Aorta (tissue), 5 donors: ENCODE measurements around the gene HRH3. TPM values are rescaled to one million over a fixed set of nuclear protein-coding genes. Genes with fewer than 3 reads are reported as not detected.

Experiments
- ATAC-seq: fragments of 200-7000 bp; cut with Tn5 transposase; one replicate; pipeline ENCODE4 v1.9.1; 2022; ENCODE audit warnings: moderate library complexity; ENCODE audit not compliant: low FRiP score
- DNase-seq, 2 donors: peaks; one replicate each; pipeline ENCODE4 v3.0.0-alpha.2; 2020
- H3K27ac ChIP-seq, 2 donors: one replicate each; pipeline ENCODE4 v1.5.1; 2013; ENCODE audit warnings: low read length in 2 of 2, mild to moderate bottlenecking in 2 of 2, moderate library complexity in 2 of 2, control low read depth in 1 of 2, inconsistent platforms in 1 of 2, low read depth in 1 of 2
- H3K27me3 ChIP-seq, 2 donors: one replicate each; pipeline ENCODE4 v1.6.1; 2013; ENCODE audit warnings: control low read depth in 1 of 2, low read length in 1 of 2, mild to moderate bottlenecking in 1 of 2, moderate library complexity in 1 of 2; ENCODE audit not compliant: insufficient read depth in 2 of 2, control insufficient read depth in 1 of 2
- H3K36me3 ChIP-seq, 2 donors: one replicate each; pipeline ENCODE4 v1.6.1; 2013; ENCODE audit warnings: control low read depth in 1 of 2, low read length in 1 of 2, mild to moderate bottlenecking in 1 of 2; ENCODE audit not compliant: insufficient read depth in 2 of 2, control insufficient read depth in 1 of 2
- H3K4me1 ChIP-seq, 2 donors: one replicate each; pipeline ENCODE4 v1.6.1; 2013; ENCODE audit warnings: low read length in 2 of 2, control low read depth in 1 of 2, mild to moderate bottlenecking in 1 of 2, moderate library complexity in 1 of 2; ENCODE audit not compliant: insufficient read depth in 2 of 2, control insufficient read depth in 1 of 2
- H3K4me3 ChIP-seq, 2 donors: one replicate each; pipeline ENCODE4 v1.5.1; 2013; ENCODE audit warnings: low read length in 2 of 2, control low read depth in 1 of 2, mild to moderate bottlenecking in 1 of 2
- H3K9me3 ChIP-seq: one replicate; pipeline ENCODE4 v1.6.1; 2013; ENCODE audit warnings: mild to moderate bottlenecking, low read length; ENCODE audit not compliant: control insufficient read depth
- WGBS, 2 donors: extraction: QIAGEN DNeasy Blood & Tissue Kit; methylation state at CpG; one replicate each; pipeline ENCODE4 v1.1.7; 2013; 5-methylcytosine and 5-hydroxymethylcytosine counted together
- intact Hi-C, 2 donors: fragments of 100-400 bp; cut with DNase I; formaldehyde crosslinking; loops; one replicate each; pipeline versions ENCODE4 v1.14.2 to v1.15.0; 2022
- long read RNA-seq, 2 donors: library from polyadenylated mRNA; unstranded; transcript quantifications; one replicate each; pipeline ENCODE4 v2.0.0, GENCODE V29; 2020 to 2021
- polyA plus RNA-seq, 2 donors: library from polyadenylated mRNA; stranded (reverse); fragments of 200-250 nt; gene quantifications; one replicate each; pipeline ENCODE4 v1.2.3, GENCODE V29; 2013
- total RNA-seq, 2 donors: library from RNA; stranded (reverse); fragmentation: NEBNext Ultra II Directional; extraction: Animal tissue kit (Norgen Biotek cat#: 25700); gene quantifications; one replicate each; pipeline ENCODE4 v1.2.1, GENCODE V29; 2021
- donor health status: healthy with polysubstance abuse.
- donor health status: Bipolar disorder and iron deficiency.
- donor health status: DM: no; HTN: no; CAD: no.
- donor health status: DM: no; HTN: no; CAD: no.
- donor health status: DM: yes; HTN: yes; CAD: no.

The HRH3 gene
- not detected for total RNA-seq
- not detected for polyA plus RNA-seq
- long read RNA-seq, donor 1: 0 reads
- long read RNA-seq, donor 2: 0 reads

DNA sequence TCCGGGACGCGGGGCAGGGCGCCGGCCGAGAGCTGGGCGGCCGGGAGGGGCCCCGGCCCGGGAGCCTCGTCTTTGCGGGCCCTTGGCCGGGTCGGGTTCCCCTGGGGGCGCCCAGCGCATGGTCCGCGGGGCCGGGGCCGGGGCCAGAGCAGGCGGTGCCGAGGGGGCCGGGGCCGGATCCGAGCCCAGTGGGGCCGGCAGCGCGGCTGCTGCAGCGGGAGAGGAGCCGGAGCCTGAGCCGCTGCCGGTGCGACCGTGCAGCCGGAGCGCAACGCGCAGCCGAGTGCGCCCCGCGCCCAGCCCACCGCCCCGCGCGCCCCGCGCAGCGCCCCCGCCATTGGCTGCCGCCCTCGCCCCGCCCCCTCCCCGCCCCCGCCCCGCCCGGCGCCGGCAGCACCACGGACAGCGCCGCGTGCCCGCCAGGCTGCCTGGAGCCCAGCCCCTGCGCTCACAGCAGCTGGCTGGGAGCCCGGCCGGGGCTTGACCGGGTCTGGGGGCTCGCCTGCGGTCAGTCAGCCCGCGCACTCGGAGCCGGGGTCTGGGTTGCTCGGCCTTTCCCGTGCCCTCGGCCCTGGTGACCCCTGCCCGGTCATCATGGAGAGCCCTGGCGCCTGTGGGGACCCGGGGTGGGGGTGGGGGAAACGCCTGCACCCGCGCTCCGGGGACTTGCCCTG, at the start of gene HRH3:
TSS of gene HRH3 (minus strand) at position 287 of the 674 bp plus-strand sequence. CDS start 308 bp downstream, outside the sequence.
- Histone ChIP-seq H3K9me3 (no peaks in the 10 kb centered on the region), H3K4me1 (no peaks in the 10 kb centered on the region), H3K27ac (no peak within 1 kb of the TSS), H3K36me3 (no peaks in the 10 kb centered on the region), H3K27me3 (no peaks in the 10 kb centered on the region), H3K4me3 (peak within 1 kb of the TSS; percentile 3 to 4)
- intact Hi-C loops: no loop called here
- WGBS, 2 donors: 1% methylated on average over 25 to 84 of the region's 84 CpGs
- DNase-seq (no peak), ATAC-seq (no peak)

DNA sequence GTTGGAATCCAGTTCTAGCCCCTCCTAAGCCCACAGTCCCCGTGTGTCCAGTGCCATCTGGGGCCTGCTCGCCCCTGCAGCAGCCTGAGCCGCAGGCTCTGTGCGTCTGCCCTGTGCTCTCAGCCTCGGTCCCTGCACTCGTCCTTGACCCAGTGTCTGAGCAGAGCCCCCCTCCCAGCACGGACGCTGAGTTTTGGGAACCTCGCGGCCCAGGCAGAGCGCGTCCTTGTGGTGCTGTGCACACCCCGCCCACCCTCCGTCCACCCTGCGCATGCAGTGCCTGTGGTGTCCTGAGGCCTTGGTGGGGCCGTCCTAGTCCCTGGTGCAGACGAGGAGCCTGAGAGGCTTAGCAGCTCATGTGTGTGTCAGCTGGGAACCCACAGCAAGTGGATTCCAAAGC, 49.8 kb upstream of the HRH3 start:
- 85 to 88% methylated on average over 17 of the region's 17 CpGs for WGBS, 2 donors
- peaks cover 0 to 9% of the 10 kb centered on the region in 2 donors for H3K36me3 ChIP-seq

DNA sequence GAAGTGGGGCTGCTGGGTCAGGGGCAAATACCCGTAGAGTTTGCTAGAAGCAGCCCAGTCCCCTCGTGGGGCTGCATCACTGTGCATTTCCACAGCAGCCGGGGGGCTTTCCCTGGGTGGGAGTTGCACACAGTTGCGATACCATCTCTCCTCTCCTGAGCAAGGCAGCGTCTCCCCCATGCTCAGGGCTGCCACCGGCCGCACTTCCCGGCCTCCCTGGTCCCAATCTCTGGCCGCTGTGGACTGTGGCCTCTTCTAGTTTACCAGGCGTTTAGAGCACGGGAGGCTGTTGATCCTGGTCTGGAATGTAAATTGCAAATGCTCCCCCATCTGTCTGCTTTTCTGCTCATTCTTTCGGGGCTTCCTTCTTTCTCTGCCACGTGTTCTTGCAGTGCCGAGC, 49.3 kb upstream of the HRH3 start:
- no peak overlapping the region for H3K27ac ChIP-seq
- intact Hi-C loops: no loop called here

More for the DNA sequence above, 49.8 kb upstream of the HRH3 start:
- Histone ChIP-seq H3K27ac (no peak overlapping the region), H3K4me1 (no peaks in the 10 kb centered on the region), H3K27me3 (no peaks in the 10 kb centered on the region), H3K9me3 (no peaks in the 10 kb centered on the region), H3K4me3 (no peak overlapping the region)
- intact Hi-C loops: no loop called here
- no peak for ATAC-seq
- DNase-seq: no peak

DNA sequence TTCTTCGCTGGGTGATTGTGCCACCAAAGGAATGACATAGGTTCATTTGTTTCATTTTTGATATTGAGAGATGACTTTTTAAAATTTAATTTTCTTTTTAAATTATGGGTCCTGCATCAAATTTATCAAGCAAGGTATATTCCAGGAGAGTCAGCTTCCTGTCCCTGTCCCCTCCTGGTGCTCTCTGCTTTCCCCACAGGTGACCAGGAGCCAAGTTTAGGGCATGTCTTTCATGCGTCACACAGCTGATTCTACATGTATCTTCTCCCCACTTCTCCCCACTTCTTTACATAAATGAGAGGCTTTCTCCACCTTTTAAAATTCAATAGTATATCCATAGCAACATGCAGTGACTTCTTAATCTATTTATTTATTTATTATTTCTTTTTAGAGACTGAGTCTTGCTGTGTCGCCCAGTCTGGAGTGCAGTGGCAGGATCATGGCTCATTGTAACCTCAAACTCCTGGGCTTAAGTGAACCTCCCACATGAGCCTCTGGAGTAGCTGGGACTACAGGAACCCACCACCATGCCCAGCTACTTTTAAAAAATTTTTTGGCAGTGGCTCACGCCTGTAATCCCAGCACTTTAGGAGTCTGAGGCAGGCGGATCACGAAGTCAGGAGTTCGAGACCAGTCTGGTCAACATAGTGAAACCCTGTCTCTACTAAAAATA, 48.3 kb upstream of the HRH3 start:
- ATAC-seq (no peak), DNase-seq (no peak)
- Histone ChIP-seq H3K27me3 (no peaks in the 10 kb centered on the region), H3K4me3 (no peak overlapping the region), H3K36me3 (peaks cover 0 to 12% of the 10 kb centered on the region in 2 donors), H3K27ac (no peak overlapping the region), H3K9me3 (no peaks in the 10 kb centered on the region), H3K4me1 (no peaks in the 10 kb centered on the region)
- WGBS, 2 donors: 79% methylated on average over 7 of the region's 7 CpGs
- intact Hi-C loops: no loop called here

More for the DNA sequence above, 49.3 kb upstream of the HRH3 start:
- 84 to 86% methylated on average over 14 of the region's 14 CpGs for WGBS, 2 donors
- no peaks in the 10 kb centered on the region for H3K4me1 ChIP-seq
- H3K9me3 ChIP-seq: no peaks in the 10 kb centered on the region
- H3K36me3 ChIP-seq: peaks cover 0 to 9% of the 10 kb centered on the region in 2 donors
- no peak overlapping the region for H3K4me3 ChIP-seq
- ATAC-seq (no peak), DNase-seq (no peak)
- no peaks in the 10 kb centered on the region for H3K27me3 ChIP-seq

DNA sequence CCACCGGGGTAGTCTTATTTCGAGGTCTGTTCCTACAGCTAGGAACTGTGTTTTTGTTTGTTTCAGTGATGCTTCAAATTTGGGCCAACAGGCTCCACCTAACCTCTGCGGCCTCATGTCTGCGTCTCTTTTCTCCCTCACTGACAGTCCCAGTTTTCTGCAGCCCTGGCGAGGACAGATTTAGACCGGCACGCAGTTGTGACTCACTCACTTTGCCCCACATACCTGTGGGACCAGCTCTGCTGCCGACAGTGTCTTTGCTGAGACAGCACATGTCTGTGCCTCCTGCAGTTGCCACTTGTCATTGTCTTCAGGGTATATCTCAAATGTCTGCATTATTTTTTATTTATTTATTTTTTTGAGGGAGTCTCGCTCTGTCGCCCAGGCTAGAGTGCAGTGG, 47.5 kb upstream of the HRH3 start:
- intact Hi-C loops: no loop called here
- DNase-seq: no peak
- Histone ChIP-seq H3K36me3 (peaks cover 0 to 6% of the 10 kb centered on the region in 2 donors), H3K4me3 (no peak overlapping the region), H3K27me3 (no peaks in the 10 kb centered on the region), H3K9me3 (no peaks in the 10 kb centered on the region), H3K27ac (no peak overlapping the region), H3K4me1 (no peaks in the 10 kb centered on the region)
- ATAC-seq: no peak
- WGBS, 2 donors: 85 to 88% methylated on average over 10 of the region's 10 CpGs

DNA sequence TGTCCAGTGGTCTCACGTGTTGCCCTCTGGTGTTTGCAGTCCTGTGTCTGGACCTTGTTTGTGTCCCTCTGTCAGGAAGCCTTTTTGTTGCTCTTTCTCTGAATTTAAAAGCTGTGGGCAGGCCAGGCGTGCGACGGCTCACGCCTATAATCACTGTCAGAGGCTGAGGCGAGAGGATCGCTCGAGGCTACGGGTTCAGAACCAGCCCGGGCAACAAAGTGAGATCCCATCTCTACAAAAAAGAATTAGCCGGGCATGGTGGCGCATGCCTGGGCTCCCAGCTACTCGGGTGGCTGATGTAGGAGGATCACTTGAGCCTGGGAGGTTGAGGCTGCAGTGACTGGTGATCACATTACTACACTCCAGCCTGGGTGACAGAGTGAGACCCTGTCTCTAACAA, 46.8 kb upstream of the HRH3 start:
- Histone ChIP-seq H3K4me3 (no peak overlapping the region), H3K4me1 (no peaks in the 10 kb centered on the region), H3K36me3 (peaks cover 0 to 3% of the 10 kb centered on the region in 2 donors), H3K27me3 (no peaks in the 10 kb centered on the region), H3K27ac (no peak overlapping the region), H3K9me3 (no peaks in the 10 kb centered on the region)
- 95 to 97% methylated on average over 13 of the region's 13 CpGs for WGBS, 2 donors
- DNase-seq: no peak
- no peak for ATAC-seq
- intact Hi-C loops: no loop called here

DNA sequence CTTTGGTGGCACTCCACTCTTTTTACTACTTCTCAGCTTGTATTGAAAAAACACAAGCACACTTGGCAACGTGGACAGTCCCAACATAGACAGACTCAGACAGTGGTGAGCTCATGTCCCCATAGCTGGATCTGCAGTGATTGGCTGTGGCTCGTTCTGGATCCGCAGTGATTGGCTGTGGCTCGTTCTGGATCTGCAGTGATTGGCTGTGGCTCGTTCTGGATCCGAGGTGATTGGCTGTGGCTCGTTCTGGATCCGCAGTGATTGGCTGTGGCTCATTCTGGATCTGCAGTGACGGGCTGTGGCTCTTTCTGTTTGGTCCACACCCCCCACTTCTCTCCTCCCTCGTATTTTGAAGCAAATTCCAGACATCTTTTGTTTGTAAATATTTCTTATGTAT, 46.3 kb upstream of the HRH3 start:
- Histone ChIP-seq H3K27me3 (no peaks in the 10 kb centered on the region), H3K27ac (no peak overlapping the region), H3K36me3 (peaks cover 0 to 3% of the 10 kb centered on the region in 2 donors), H3K4me3 (no peak overlapping the region), H3K9me3 (no peaks in the 10 kb centered on the region), H3K4me1 (no peaks in the 10 kb centered on the region)
- intact Hi-C loops: no loop called here
- no peak for DNase-seq
- 86 to 87% methylated on average over 10 of the region's 10 CpGs for WGBS, 2 donors
- no peak for ATAC-seq

DNA sequence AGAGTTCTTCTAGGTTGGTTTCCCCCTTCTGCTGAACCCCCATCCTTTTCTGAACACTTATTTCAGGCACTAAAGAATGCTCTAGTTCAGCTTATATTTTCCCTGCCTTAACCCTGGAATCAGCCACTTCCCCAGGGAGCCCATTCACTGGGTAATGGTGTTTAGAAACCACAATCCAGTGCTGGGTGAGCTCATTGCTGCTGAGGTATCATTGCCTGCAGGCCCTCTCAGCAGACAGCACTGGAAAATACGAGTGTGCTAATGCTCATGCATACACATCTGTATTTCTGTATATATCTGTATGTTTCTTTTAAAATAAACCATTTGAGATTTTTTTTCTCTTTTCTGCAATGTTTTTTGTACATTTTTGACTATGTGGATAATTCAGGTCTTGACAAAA, 45.3 kb upstream of the HRH3 start:
- DNase-seq (no peak), ATAC-seq (no peak)
- Histone ChIP-seq H3K27ac (no peak overlapping the region), H3K4me1 (no peaks in the 10 kb centered on the region), H3K9me3 (no peaks in the 10 kb centered on the region), H3K4me3 (no peak overlapping the region), H3K27me3 (no peaks in the 10 kb centered on the region), H3K36me3 (peaks cover 0 to 3% of the 10 kb centered on the region in 2 donors)
- WGBS, 2 donors: 97 to 98% methylated on average over 1 of the region's 1 CpG
- intact Hi-C loops: no loop called here

DNA sequence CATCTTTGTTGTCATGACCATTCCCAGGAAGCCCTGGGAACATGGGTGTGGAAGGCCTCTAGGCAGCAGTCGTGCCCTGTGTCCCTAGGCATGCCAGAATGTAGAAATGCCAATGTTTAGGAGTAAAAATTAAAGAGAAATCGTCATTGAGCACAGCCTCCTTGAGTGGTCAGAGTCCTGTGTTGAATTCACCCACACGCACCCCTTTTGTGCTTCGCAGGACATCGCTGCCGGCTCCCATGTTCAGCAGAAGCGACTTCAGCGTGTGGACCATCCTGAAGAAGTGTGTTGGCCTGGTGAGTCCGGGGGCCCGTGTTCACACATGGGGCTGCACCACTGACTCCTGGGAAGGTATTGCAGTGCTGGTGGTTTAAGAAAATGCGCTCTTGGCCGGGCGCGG, 43.3 kb upstream of the HRH3 start:
- ATAC-seq: no peak
- DNase-seq: no peak
- Histone ChIP-seq H3K27ac (no peak overlapping the region), H3K27me3 (no peaks in the 10 kb centered on the region), H3K9me3 (no peaks in the 10 kb centered on the region), H3K36me3 (peaks cover 0 to 3% of the 10 kb centered on the region in 2 donors), H3K4me1 (no peaks in the 10 kb centered on the region), H3K4me3 (no peak overlapping the region)
- intact Hi-C loops: no loop called here
- whole genome bisulfite sequencing, 2 donors: 95 to 96% methylated on average over 14 of the region's 14 CpGs
